CD8-positive, alpha-beta memory T cell (primary cell): ENCODE results near the gene HAND1. TPM values are rescaled to one million over a fixed set of nuclear protein-coding genes. Genes with fewer than 3 reads are reported as not detected.

ENCODE experiments used
- CTCF ChIA-PET: fragments of 350-600 bp; sonication (Branson Sonifier 250); formaldehyde crosslinking; loops from one replicate; lab custom pipeline; 2021; ENCODE audit warnings: antibody characterized with exemption; lab: Charles Lee
- POLR2A ChIA-PET: fragments of 350-600 bp; sonication (Branson Sonifier 250); formaldehyde crosslinking; loops from one replicate; lab custom pipeline; 2021; ENCODE audit warnings: antibody characterized with exemption; lab: Charles Lee
- DNase-seq, 5 donors: peaks; one replicate each; pipeline versions ENCODE4 v3.0.0 to v3.0.0-alpha.2; 2020 to 2022; ENCODE audit warnings: mixed read lengths in 1 of 5
- H3K27ac ChIP-seq: one replicate; pipeline ENCODE4 v1.7.0; 2013; ENCODE audit warnings: low read depth, mild to moderate bottlenecking, low read length, moderate library complexity
- H3K27me3 ChIP-seq: 2 replicates; pipeline ENCODE4 v1.7.0; 2013; ENCODE audit warnings: low read length, mild to moderate bottlenecking; ENCODE audit not compliant: insufficient read depth, poor library complexity, severe bottlenecking
- H3K36me3 ChIP-seq: 2 replicates; pipeline ENCODE4 v1.7.0; 2013; ENCODE audit warnings: mild to moderate bottlenecking, low read length, moderate library complexity; ENCODE audit not compliant: insufficient read depth
- H3K4me1 ChIP-seq: 2 replicates; pipeline ENCODE4 v1.7.0; 2013; ENCODE audit warnings: mild to moderate bottlenecking, low read length, moderate library complexity; ENCODE audit not compliant: insufficient read depth
- H3K4me3 ChIP-seq: 2 replicates; pipeline ENCODE4 v1.7.0; 2013; ENCODE audit warnings: mild to moderate bottlenecking, low read length
- H3K9me3 ChIP-seq: 2 replicates; pipeline ENCODE4 v1.7.0; 2013; ENCODE audit warnings: mild to moderate bottlenecking, low read length
- H3K27ac Mint-ChIP-seq, 8 donors: one replicate each; pipeline ENCODE4 v1.8.0; 2020 to 2021; ENCODE audit warnings: mixed read lengths in 8 of 8, mild to moderate bottlenecking in 6 of 8, inconsistent platforms in 3 of 8, moderate library complexity in 3 of 8
- H3K27me3 Mint-ChIP-seq, 2 donors: one replicate each; pipeline ENCODE4 v1.8.0; 2020 to 2021; ENCODE audit warnings: mixed read lengths in 2 of 2, mild to moderate bottlenecking in 1 of 2, moderate library complexity in 1 of 2
- H3K36me3 Mint-ChIP-seq, 3 donors: one replicate each; pipeline ENCODE4 v1.8.0; 2020 to 2021; ENCODE audit warnings: mixed read lengths in 3 of 3, inconsistent platforms in 1 of 3, mild to moderate bottlenecking in 1 of 3
- H3K4me1 Mint-ChIP-seq, 3 donors: one replicate each; pipeline ENCODE4 v1.8.0; 2020 to 2021; ENCODE audit warnings: mixed read lengths in 3 of 3, inconsistent platforms in 1 of 3, mild to moderate bottlenecking in 1 of 3
- H3K4me3 Mint-ChIP-seq, 7 donors: one replicate each; pipeline ENCODE4 v1.8.0; 2020 to 2021; ENCODE audit warnings: mixed read lengths in 7 of 7, mild to moderate bottlenecking in 6 of 7, moderate library complexity in 4 of 7, inconsistent platforms in 2 of 7
- H3K9me3 Mint-ChIP-seq, 5 donors: one replicate each; pipeline ENCODE4 v1.8.0; 2020 to 2022; ENCODE audit warnings: mixed read lengths in 5 of 5, mild to moderate bottlenecking in 3 of 5, moderate library complexity in 2 of 5, inconsistent platforms in 1 of 5
- polyA plus RNA-seq: library from polyadenylated mRNA; unstranded; fragments of 300-500 nt; fragmentation: Illumina TruSeq; gene quantifications from one replicate; pipeline ENCODE4 v1.2.3, GENCODE V29; 2021
- total RNA-seq, 2 experiments: library from RNA; stranded (reverse); gene quantifications; one replicate each; pipeline ENCODE4 v1.2.3, GENCODE V29; 2021

HAND1 gene
- total and polyA plus RNA-seq, 3 experiments from 2014 or later = not detected

GRCh38 chr5:154476354-154477205 lies 1.4 kb downstream of the HAND1 start:
- Mint-ChIP-seq H3K4me1 (peaks cover 53 to 70% (median 60%) of the 10 kb centered on the region in 3 donors), H3K27ac (peak overlapping the region in 2 of 8 donors; percentile 17 to 24), H3K36me3 (no peaks in the 10 kb centered on the region), H3K4me3 (peak overlapping the region; percentile 28 to 70 (median 62)), H3K27me3 (peaks cover 87 to 90% of the 10 kb centered on the region in 2 donors), H3K9me3 (peaks cover 0 to 2% (median 0%) of the 10 kb centered on the region in 5 donors)
- Histone ChIP-seq H3K36me3 (no peaks in the 10 kb centered on the region), H3K4me3 (no peak overlapping the region), H3K27me3 (peaks cover 90% of the 10 kb centered on the region), H3K27ac (no peak overlapping the region), H3K9me3 (no peaks in the 10 kb centered on the region), H3K4me1 (peaks cover 52% of the 10 kb centered on the region)
- CTCF ChIA-PET = interaction anchor here (1.2 to 1.7 kb wide), 2 partner anchors 10 kb away, joined by 3 to 4 read pairs; no protein-coding TSS in a partner anchor
- POLR2A ChIA-PET = no interaction called here
- no peak for DNase-seq

- ChIA-PET CTCF (interaction anchor here (1.2 to 1.7 kb wide), 2 partner anchors 9 to 10 kb away, joined by 3 to 4 read pairs; no protein-coding TSS in a partner anchor), POLR2A (no interaction called here)
- Mint-ChIP-seq H3K36me3 (no peaks in the 10 kb centered on the region), H3K27me3 (peaks cover 87 to 90% of the 10 kb centered on the region in 2 donors), H3K27ac (peak overlapping the region in 1 of 8 donors; percentile 47), H3K9me3 (peaks cover 0 to 2% (median 0%) of the 10 kb centered on the region in 5 donors), H3K4me3 (peak overlapping the region; percentile 31 to 67 (median 56)), H3K4me1 (peaks cover 57 to 78% (median 65%) of the 10 kb centered on the region in 3 donors)
- no peak for DNase-seq
- peaks cover 52% of the 10 kb centered on the region for H3K4me1 ChIP-seq
- no peaks in the 10 kb centered on the region for H3K36me3 ChIP-seq
- H3K4me3 ChIP-seq = no peak overlapping the region
- H3K27me3 ChIP-seq = peaks cover 91% of the 10 kb centered on the region
- H3K9me3 ChIP-seq = no peaks in the 10 kb centered on the region
- no peak overlapping the region for H3K27ac ChIP-seq
These were observed 2.3 kb downstream of the HAND1 start for GRCh38 chr5:154475591-154476353.

GRCh38 chr5:154474396-154475334 lies 3.4 kb downstream of the HAND1 start:
- H3K4me1 Mint-ChIP-seq = peaks cover 56 to 74% (median 58%) of the 10 kb centered on the region in 3 donors
- peak overlapping the region in 2 of 8 donors; percentile 5 to 37 for H3K27ac Mint-ChIP-seq
- Histone ChIP-seq H3K36me3 (no peaks in the 10 kb centered on the region), H3K27ac (no peak overlapping the region), H3K4me3 (peak overlapping the region; percentile 4), H3K4me1 (peaks cover 52% of the 10 kb centered on the region), H3K9me3 (no peaks in the 10 kb centered on the region), H3K27me3 (peaks cover 84% of the 10 kb centered on the region)
- DNase-seq = no peak
- H3K27me3 Mint-ChIP-seq = peaks cover 84 to 88% of the 10 kb centered on the region in 2 donors
- H3K9me3 Mint-ChIP-seq = peaks cover 0 to 2% (median 0%) of the 10 kb centered on the region in 5 donors
- H3K4me3 Mint-ChIP-seq = peak overlapping the region; percentile 46 to 78 (median 58)
- CTCF ChIA-PET = interaction anchor here (1.1 to 1.7 kb wide), 2 partner anchors 9 to 11 kb away, joined by 3 to 6 read pairs; no protein-coding TSS in a partner anchor
- H3K36me3 Mint-ChIP-seq = no peaks in the 10 kb centered on the region
- POLR2A ChIA-PET = no interaction called here

- Mint-ChIP-seq H3K27me3 (peaks cover 76 to 85% of the 10 kb centered on the region in 2 donors), H3K9me3 (no peaks in the 10 kb centered on the region), H3K4me3 (peak overlapping the region; percentile 49 to 78 (median 60)), H3K27ac (peak overlapping the region in 2 of 8 donors; percentile 5 to 45), H3K4me1 (peaks cover 51 to 67% (median 52%) of the 10 kb centered on the region in 3 donors), H3K36me3 (no peaks in the 10 kb centered on the region)
- H3K4me1 ChIP-seq = peaks cover 52% of the 10 kb centered on the region
- H3K36me3 ChIP-seq = no peaks in the 10 kb centered on the region
- no peak overlapping the region for H3K27ac ChIP-seq
- ChIA-PET CTCF (interaction anchor here (1.1 to 1.7 kb wide), 3 partner anchors 8 to 13 kb away, joined by 3 to 6 read pairs (median 5); no protein-coding TSS in a partner anchor), POLR2A (no interaction called here)
- no peak for DNase-seq
- peaks cover 75% of the 10 kb centered on the region for H3K27me3 ChIP-seq
- H3K9me3 ChIP-seq = no peaks in the 10 kb centered on the region
- H3K4me3 ChIP-seq = peak overlapping the region; percentile 4
These were observed 4.3 kb downstream of the HAND1 start for GRCh38 chr5:154473581-154474283.

GRCh38 chr5:154472871-154473580 lies 5.0 kb downstream of the HAND1 start:
- POLR2A ChIA-PET = no interaction called here
- H3K27me3 Mint-ChIP-seq = peaks cover 72 to 87% of the 10 kb centered on the region in 2 donors

GRCh38 chr5:154470947-154471870 lies 6.8 kb downstream of the HAND1 start:
- Histone ChIP-seq H3K27me3 (peaks cover 62% of the 10 kb centered on the region), H3K36me3 (no peaks in the 10 kb centered on the region), H3K4me3 (no peak overlapping the region), H3K9me3 (no peaks in the 10 kb centered on the region), H3K4me1 (peaks cover 36% of the 10 kb centered on the region), H3K27ac (no peak overlapping the region)
- H3K27ac Mint-ChIP-seq = peak overlapping the region in 1 of 8 donors; percentile 30
- DNase-seq = no peak
- H3K36me3 Mint-ChIP-seq = no peaks in the 10 kb centered on the region
- no peaks in the 10 kb centered on the region for H3K9me3 Mint-ChIP-seq
- ChIA-PET CTCF (no interaction called here), POLR2A (no interaction called here)
- peaks cover 34 to 49% (median 43%) of the 10 kb centered on the region in 3 donors for H3K4me1 Mint-ChIP-seq
- H3K4me3 Mint-ChIP-seq = peak overlapping the region in 4 of 7 donors; percentile 16 to 57 (median 44)
- peaks cover 58 to 76% of the 10 kb centered on the region in 2 donors for H3K27me3 Mint-ChIP-seq

More at GRCh38 chr5:154472871-154473580, 5.0 kb downstream of the HAND1 start:
- peaks cover 52% of the 10 kb centered on the region for H3K4me1 ChIP-seq
- no peak overlapping the region for H3K4me3 ChIP-seq
- Mint-ChIP-seq H3K4me1 (peaks cover 50 to 67% (median 52%) of the 10 kb centered on the region in 3 donors), H3K4me3 (peak overlapping the region; percentile 18 to 63 (median 49)), H3K9me3 (no peaks in the 10 kb centered on the region), H3K36me3 (no peaks in the 10 kb centered on the region), H3K27ac (peak overlapping the region in 1 of 8 donors; percentile 57)
- peaks cover 72% of the 10 kb centered on the region for H3K27me3 ChIP-seq
- DNase-seq = no peak
- CTCF ChIA-PET = interaction anchor here (1.7 kb wide), 2 partner anchors 10 to 12 kb away, joined by 5 to 6 read pairs; no protein-coding TSS in a partner anchor
- H3K9me3 ChIP-seq = no peaks in the 10 kb centered on the region
- no peak overlapping the region for H3K27ac ChIP-seq
- H3K36me3 ChIP-seq = no peaks in the 10 kb centered on the region
